ENCODE data around the gene SYT2.

DNA sequence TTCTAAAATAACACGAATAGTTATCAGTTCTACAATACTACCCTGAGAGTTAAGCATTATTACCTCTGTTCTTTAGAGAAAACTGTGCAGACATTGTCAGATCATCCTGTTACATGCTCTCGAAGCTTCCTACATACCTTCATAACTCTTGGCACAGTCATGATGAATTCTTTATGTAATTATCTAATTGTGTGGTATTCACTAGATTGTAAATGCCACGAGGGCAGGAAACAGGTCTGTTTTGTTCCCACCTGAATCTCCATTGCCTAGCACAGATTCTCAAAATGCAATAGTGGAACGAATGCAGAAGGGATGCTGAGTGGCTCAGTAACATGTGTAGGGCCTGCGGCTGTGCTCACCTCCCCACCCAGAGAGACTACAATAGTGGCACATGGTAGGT is 3.4 kb downstream of the SYT2 start:
- TF ChIP-seq POLR2A (IDR thresholded peaks at IDR 0.05) = no peak
- no peak for TF ChIP-seq EP300 (IDR thresholded peaks at IDR 0.05)
- TF ChIP-seq, protein P1, sequence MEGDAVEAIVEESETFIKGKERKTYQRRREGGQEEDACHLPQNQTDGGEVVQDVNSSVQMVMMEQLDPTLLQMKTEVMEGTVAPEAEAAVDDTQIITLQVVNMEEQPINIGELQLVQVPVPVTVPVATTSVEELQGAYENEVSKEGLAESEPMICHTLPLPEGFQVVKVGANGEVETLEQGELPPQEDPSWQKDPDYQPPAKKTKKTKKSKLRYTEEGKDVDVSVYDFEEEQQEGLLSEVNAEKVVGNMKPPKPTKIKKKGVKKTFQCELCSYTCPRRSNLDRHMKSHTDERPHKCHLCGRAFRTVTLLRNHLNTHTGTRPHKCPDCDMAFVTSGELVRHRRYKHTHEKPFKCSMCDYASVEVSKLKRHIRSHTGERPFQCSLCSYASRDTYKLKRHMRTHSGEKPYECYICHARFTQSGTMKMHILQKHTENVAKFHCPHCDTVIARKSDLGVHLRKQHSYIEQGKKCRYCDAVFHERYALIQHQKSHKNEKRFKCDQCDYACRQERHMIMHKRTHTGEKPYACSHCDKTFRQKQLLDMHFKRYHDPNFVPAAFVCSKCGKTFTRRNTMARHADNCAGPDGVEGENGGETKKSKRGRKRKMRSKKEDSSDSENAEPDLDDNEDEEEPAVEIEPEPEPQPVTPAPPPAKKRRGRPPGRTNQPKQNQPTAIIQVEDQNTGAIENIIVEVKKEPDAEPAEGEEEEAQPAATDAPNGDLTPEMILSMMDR (IDR thresholded peaks at IDR 0.05) = no peak
